Bronchial epithelial cell (primary cell): ENCODE measurements around the gene LIPH. TPM values are rescaled to one million over a fixed set of nuclear protein-coding genes. Genes with fewer than 3 reads are reported as not detected.

Experiments
- DNase-seq: peaks from one replicate; pipeline ENCODE4 v3.0.0-alpha.2; 2010; ENCODE audit warnings: low read depth
- FAIRE-seq: peaks from 2 replicates; lab custom pipeline; 2011; peaks lifted over from hg19 to GRCh38; lab: Jason Lieb, UNC
- H3K27me3 ChIP-seq: 2 replicates; pipeline ENCODE4 v1.5.1; 2011; ENCODE audit warnings: low read length; ENCODE audit not compliant: control insufficient read depth, insufficient read depth
- H3K36me3 ChIP-seq: 2 replicates; pipeline ENCODE4 v1.5.1; 2011; ENCODE audit warnings: low read length; ENCODE audit not compliant: control insufficient read depth, insufficient read depth
- H3K4me3 ChIP-seq: 2 replicates; pipeline ENCODE4 v1.5.1; 2011; ENCODE audit warnings: mild to moderate bottlenecking, low read depth, low read length, control low read depth
- CTCF ChIP-seq: IDR thresholded peaks from 2 replicates; pipeline ENCODE4 v1.5.1; 2011; ENCODE audit warnings: mild to moderate bottlenecking, moderate library complexity, low read length, control low read depth, inconsistent platforms; ENCODE audit not compliant: insufficient read depth, severe bottlenecking
- total RNA-seq: library from RNA; depleted of rRNA; stranded (reverse); fragments of >200 nt; gene quantifications from 2 replicates; pipeline ENCODE4 v1.2.1, GENCODE V29; 2014

LIPH gene
- total RNA-seq, 1 donor from 2014 or later: 1.8 TPM

DNA sequence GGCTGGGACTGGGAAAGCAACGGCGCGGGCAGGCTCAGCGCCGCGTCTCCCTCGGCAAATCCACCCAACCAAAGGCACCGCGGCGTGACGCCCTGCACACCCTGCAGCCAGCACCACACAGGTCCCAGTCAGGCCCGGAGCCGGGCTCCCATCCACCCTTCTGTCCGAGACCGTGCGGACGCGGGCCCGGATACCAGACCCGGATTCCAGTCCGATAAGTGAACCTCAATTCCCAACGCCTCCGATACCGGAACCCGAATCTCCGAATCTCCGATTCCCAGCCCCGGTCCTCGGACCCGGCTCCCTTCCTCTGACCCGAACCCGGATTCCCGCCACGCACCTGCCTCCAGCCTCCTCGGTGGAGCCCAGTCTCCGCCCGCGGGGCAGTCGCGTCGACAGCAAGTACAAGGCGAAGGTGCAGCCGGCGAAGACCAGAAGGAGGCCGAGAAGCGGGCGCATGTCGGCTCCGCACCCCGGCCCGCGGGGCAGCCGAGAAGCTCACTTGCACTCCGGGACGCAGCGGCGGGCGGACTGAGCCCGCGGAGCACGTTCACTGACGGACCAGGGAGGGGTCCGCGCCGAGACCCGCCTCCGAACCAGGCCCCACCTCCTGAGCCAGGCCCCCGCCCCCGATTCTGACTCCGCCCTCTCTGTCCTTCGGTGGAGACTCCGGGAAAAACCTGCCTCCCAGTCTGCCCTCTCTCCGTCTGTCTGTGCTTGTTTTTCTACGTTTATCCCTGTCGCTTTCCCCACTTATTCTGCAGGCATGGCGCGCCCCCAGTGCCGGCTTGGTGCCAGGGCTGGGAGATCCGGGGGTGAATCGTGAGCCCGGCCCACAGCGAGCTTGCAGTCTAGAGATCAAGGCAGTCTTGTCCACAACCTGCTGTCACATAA, 53.6 kb downstream of the LIPH start, which contains the start of gene TMEM41A:
Gene TMEM41A (minus strand): TSS at position 533 of the 894 bp plus-strand sequence. CDS start 74 bp downstream, at position 459.
- Histone ChIP-seq H3K36me3 (peaks cover 13% of the 10 kb centered on the region), H3K27me3 (no peaks in the 10 kb centered on the region), H3K4me3 (peak within 1 kb of the TSS; percentile 87)
- DNase-seq (peak; percentile 66), FAIRE-seq (no peak)
- TF ChIP-seq CTCF: no peak

DNA sequence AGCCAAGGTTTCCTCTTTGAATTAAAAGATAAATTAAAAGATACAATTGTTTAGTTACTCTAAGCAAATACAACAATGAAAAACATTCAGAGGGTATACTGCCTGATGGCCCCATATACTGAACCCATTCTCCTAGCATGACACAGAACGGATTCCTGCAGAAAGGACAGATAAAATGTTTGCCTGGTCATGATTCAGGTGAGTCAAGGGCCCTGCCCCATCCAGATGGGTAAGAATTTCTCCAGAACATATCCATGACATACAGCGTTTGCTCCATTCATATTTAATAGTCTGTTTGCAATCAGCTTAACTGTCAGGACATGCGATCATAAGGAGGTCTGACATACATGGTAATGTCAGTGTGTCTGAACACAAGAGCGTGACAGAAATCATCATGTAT, 62.1 kb downstream of the LIPH start:
- no peak for TF ChIP-seq CTCF
- no peak for FAIRE-seq
- DNase-seq: peak; percentile 74

GRCh38 chr3:185489462-185489861, 62.9 kb downstream of the LIPH start:
- no peak for FAIRE-seq
- peaks cover 5% of the 10 kb centered on the region for H3K36me3 ChIP-seq
- no peak overlapping the region for H3K4me3 ChIP-seq
- TF ChIP-seq CTCF: no peak
- DNase-seq: peak; percentile 81
- no peaks in the 10 kb centered on the region for H3K27me3 ChIP-seq

More for the DNA sequence above, 62.1 kb downstream of the LIPH start:
- Histone ChIP-seq H3K27me3 (no peaks in the 10 kb centered on the region), H3K36me3 (peaks cover 9% of the 10 kb centered on the region), H3K4me3 (no peak overlapping the region)

- FAIRE-seq (no peak), DNase-seq (no peak)
- peaks cover 3% of the 10 kb centered on the region for H3K36me3 ChIP-seq
- TF ChIP-seq CTCF: no peak
- no peaks in the 10 kb centered on the region for H3K27me3 ChIP-seq
- no peak overlapping the region for H3K4me3 ChIP-seq
Observed at GRCh38 chr3:185488465-185488864, 63.9 kb downstream of the LIPH start.

DNA sequence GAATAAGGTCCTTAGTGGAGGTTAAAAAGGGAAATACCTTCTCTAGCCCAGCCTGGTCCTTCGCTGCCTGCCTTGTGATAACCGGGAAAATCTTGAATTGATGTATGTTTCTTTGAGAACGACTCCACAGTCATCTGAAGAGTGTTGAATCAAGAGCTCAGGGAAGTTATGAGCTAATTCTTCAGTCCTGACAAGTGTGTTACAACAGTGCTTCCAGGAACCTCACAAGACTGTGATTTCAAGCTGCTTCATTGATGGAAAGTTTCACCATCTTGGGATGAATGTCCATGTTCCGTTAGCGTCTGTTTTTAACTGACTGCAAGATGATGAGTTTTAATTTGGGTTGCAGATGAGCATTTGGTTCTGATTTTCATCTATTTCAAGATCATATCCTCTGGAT, 66.0 kb downstream of the LIPH start:
- H3K4me3 ChIP-seq: no peak overlapping the region
- peaks cover 3% of the 10 kb centered on the region for H3K36me3 ChIP-seq
- DNase-seq: no peak
- TF ChIP-seq CTCF: no peak
- H3K27me3 ChIP-seq: no peaks in the 10 kb centered on the region
- FAIRE-seq: no peak
